ENCODE data around the gene RNF144A.

DNA sequence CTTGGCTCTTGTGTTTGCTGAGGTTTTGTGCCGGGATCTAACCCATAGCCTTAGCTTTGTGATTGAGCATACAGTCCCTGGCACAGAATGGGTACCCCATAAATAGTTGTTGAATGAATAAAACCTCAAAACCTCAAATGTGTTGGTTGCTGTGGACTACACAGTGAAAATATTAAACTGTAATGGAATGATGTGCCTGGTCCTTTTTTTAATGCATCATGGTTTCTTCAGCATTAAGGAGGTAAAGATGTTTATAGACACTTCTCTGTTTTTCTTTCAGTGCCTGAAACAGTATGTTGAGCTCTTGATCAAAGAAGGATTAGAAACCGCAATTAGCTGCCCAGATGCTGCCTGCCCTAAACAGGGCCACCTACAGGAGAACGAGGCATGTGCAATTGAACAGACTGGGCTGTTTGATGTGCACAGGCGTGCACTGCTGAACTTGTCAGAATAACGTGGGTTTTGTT lies 97.0 kb downstream of the RNF144A start:
- TF ChIP-seq, protein P1, sequence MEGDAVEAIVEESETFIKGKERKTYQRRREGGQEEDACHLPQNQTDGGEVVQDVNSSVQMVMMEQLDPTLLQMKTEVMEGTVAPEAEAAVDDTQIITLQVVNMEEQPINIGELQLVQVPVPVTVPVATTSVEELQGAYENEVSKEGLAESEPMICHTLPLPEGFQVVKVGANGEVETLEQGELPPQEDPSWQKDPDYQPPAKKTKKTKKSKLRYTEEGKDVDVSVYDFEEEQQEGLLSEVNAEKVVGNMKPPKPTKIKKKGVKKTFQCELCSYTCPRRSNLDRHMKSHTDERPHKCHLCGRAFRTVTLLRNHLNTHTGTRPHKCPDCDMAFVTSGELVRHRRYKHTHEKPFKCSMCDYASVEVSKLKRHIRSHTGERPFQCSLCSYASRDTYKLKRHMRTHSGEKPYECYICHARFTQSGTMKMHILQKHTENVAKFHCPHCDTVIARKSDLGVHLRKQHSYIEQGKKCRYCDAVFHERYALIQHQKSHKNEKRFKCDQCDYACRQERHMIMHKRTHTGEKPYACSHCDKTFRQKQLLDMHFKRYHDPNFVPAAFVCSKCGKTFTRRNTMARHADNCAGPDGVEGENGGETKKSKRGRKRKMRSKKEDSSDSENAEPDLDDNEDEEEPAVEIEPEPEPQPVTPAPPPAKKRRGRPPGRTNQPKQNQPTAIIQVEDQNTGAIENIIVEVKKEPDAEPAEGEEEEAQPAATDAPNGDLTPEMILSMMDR (IDR thresholded peaks at IDR 0.05): peak in 5 of 6 experiments; percentile 17 to 35 (median 32)
- TF ChIP-seq POLR2AphosphoS5 (IDR thresholded peaks at IDR 0.05) (no peak), POLR2A (IDR thresholded peaks at IDR 0.05) (no peak)
